ENCODE results near the gene RASSF7.

Gene RASSF7

DNA sequence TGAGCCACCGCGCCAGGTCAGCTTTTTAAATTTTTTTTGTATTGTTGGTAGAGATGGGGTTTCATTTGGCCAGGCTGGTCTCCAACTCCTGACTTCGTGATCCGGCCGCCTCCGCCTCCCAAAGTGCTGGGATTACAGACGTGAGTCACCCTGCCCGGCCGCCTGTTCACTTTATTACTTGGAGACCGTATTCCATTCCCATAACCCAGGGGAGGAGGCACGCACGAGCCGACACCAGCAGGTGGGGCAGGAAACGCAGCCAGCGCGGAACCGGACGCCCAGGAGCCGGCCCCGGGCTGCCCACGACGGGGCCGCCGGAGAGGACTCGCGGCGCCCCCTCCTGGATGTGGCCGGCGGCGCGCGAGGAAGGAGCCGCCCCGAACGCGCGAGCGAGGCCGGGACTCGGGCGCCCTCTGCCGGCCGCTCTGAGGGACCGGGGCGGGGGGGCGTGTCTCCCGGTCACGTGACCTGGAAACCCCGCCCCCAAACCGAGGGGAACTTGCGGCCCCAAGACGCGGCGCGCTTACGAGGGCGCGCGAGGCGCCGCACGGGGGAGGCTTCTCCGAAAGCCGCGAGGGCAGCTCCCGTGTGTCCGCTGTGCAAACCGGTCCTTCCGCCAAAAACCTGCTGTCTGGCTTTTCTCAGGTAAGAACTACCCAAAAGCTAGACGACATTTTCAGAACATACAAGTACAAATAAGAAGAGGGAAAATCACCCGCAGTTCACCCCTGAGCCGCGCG is 42.1 kb upstream of the RASSF7 start:
- TF ChIP-seq, protein P1, sequence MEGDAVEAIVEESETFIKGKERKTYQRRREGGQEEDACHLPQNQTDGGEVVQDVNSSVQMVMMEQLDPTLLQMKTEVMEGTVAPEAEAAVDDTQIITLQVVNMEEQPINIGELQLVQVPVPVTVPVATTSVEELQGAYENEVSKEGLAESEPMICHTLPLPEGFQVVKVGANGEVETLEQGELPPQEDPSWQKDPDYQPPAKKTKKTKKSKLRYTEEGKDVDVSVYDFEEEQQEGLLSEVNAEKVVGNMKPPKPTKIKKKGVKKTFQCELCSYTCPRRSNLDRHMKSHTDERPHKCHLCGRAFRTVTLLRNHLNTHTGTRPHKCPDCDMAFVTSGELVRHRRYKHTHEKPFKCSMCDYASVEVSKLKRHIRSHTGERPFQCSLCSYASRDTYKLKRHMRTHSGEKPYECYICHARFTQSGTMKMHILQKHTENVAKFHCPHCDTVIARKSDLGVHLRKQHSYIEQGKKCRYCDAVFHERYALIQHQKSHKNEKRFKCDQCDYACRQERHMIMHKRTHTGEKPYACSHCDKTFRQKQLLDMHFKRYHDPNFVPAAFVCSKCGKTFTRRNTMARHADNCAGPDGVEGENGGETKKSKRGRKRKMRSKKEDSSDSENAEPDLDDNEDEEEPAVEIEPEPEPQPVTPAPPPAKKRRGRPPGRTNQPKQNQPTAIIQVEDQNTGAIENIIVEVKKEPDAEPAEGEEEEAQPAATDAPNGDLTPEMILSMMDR (IDR thresholded peaks at IDR 0.05; ENCODE audit: extremely low read depth, insufficient read depth, missing control alignments) = peak; percentile 99
- peak; percentile 95 for DNase-seq (ENCODE audit: low spot score)
- in situ Hi-C loops (cut with MboI; ENCODE audit: low pct_unique_long_range_greater_than_20kb, low sequenced_read_pairs, unreplicated experiment) = no loop called here

GRCh38 chr11:520428-521176 is 40.2 kb upstream of the RASSF7 start:
- DNase-seq (ENCODE audit: low spot score) = no peak
- in situ Hi-C loops (cut with MboI; ENCODE audit: low pct_unique_long_range_greater_than_20kb, low sequenced_read_pairs, unreplicated experiment) = no loop called here
- TF ChIP-seq, protein P1 (IDR thresholded peaks at IDR 0.05; ENCODE audit: extremely low read depth, insufficient read depth, missing control alignments) = no peak

- DNase-seq (ENCODE audit: low spot score) = no peak
- TF ChIP-seq, protein P1 (IDR thresholded peaks at IDR 0.05; ENCODE audit: extremely low read depth, insufficient read depth, missing control alignments) = no peak
- in situ Hi-C loops (cut with MboI; ENCODE audit: low pct_unique_long_range_greater_than_20kb, low sequenced_read_pairs, unreplicated experiment) = no loop called here
Measured at GRCh38 chr11:521177-521688, 39.5 kb upstream of the RASSF7 start.

DNA sequence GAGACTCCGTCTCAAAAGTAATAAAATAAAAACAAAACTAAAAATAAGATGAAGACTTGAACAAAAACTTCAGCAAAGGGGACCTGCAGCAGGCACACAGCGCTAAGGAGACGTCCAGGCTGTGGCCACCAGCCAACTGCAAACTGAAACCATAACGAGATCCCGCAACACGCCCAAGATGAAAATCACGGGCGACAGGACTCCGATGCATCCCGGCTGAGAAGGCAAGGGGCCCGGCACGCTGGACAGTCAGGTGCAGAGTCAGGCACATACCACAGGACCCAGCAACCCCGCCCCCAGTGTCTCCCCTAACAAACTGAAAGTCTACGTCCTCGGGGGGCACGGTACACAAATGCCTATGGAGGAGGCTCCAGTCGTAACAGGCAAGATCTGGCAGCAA is 34.6 kb upstream of the RASSF7 start:
- in situ Hi-C loops (cut with MboI; ENCODE audit: low pct_unique_long_range_greater_than_20kb, low sequenced_read_pairs, unreplicated experiment) = no loop called here
- DNase-seq (ENCODE audit: low spot score) = no peak
- TF ChIP-seq, protein P1 (IDR thresholded peaks at IDR 0.05; ENCODE audit: extremely low read depth, insufficient read depth, missing control alignments) = no peak

DNA sequence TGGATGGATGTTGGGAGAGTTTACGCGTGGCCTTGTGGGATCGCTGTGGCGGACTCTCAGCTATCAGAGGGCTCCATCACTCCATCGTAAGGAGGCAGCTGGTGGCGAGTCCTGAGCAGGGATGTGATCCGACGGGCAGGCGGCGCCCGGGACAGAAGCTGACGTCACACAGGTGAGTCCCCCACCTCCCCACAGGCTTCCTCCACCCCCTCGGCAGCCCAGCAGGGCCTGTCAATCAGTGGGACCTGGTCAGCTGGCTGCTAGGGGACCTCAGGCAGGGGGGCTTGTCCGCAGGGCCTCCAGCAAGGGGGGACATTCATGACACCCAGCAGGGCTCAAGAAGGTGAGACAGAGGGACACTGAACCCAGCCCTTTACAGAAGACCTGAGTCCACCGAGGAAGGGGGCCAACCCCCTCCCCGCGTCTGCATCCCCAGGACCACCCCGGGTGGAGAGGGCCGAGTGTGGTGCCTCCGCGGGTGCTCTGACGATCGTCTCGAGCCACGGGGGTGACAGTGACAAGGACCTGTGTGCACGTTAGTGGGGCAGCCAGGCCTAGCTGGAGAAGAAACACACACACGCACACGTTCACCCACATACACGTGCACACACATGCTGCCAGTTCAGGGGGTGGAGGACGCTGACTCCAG is 32.5 kb upstream of the RASSF7 start:
- in situ Hi-C loops (cut with MboI; ENCODE audit: low pct_unique_long_range_greater_than_20kb, low sequenced_read_pairs, unreplicated experiment) = no loop called here
- no peak for DNase-seq (ENCODE audit: low spot score)
- TF ChIP-seq, protein P1 (IDR thresholded peaks at IDR 0.05; ENCODE audit: extremely low read depth, insufficient read depth, missing control alignments) = no peak

Measured in GM13977 (cell line).